Measurements from ENCODE around the gene ZYG11B.
A peak's percentile ranks its signal among the peaks of the same experiment; 100 is the strongest.
"Not testable (repeated sequence)": the region's sequence is repeated elsewhere in the genome, so short reads cannot be mapped to it uniquely, and the experiment has no call there.

Gene ZYG11B

DNA sequence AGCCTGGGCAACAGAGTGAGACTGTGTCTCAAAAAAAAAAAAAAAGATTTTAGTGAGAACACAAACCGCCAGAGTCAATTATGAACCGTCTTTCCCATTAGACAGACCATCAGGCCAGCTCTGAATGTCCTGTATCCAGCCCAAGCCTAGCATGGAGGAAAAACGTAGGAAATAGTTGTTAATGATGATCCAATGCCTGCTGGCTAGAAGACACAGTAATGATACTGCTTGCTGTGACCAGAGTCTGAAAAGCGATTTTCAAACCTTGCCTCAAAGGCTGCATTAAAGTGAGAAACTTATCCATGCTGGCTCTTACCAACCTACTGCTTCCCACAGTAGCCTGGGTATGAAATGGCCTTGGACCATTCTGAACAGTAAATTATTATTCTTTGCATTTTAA is 45.1 kb upstream of the ZYG11B start:
- DNase-seq = no peak
- H3K36me3 Mint-ChIP-seq (ENCODE audit: low read depth) = peaks cover 8% of the 10 kb centered on the region
- no peak overlapping the region for H3K27ac Mint-ChIP-seq
- H3K4me1 Mint-ChIP-seq = peaks cover 10% of the 10 kb centered on the region
- H3K4me3 Mint-ChIP-seq = no peak overlapping the region
- TF ChIP-seq, protein P1, sequence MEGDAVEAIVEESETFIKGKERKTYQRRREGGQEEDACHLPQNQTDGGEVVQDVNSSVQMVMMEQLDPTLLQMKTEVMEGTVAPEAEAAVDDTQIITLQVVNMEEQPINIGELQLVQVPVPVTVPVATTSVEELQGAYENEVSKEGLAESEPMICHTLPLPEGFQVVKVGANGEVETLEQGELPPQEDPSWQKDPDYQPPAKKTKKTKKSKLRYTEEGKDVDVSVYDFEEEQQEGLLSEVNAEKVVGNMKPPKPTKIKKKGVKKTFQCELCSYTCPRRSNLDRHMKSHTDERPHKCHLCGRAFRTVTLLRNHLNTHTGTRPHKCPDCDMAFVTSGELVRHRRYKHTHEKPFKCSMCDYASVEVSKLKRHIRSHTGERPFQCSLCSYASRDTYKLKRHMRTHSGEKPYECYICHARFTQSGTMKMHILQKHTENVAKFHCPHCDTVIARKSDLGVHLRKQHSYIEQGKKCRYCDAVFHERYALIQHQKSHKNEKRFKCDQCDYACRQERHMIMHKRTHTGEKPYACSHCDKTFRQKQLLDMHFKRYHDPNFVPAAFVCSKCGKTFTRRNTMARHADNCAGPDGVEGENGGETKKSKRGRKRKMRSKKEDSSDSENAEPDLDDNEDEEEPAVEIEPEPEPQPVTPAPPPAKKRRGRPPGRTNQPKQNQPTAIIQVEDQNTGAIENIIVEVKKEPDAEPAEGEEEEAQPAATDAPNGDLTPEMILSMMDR (IDR thresholded peaks at IDR 0.05) = no peak
- H3K27me3 Mint-ChIP-seq (ENCODE audit: low read depth, poor library complexity) = peaks cover 3% of the 10 kb centered on the region
- H3K9me3 Mint-ChIP-seq = no peaks in the 10 kb centered on the region

GRCh38 chr1:52683367-52683940 is 42.8 kb upstream of the ZYG11B start:
- Mint-ChIP-seq H3K27me3 (ENCODE audit: low read depth, poor library complexity) (peaks cover 3% of the 10 kb centered on the region), H3K4me3 (no peak overlapping the region), H3K4me1 (peaks cover 12% of the 10 kb centered on the region), H3K27ac (no peak overlapping the region), H3K9me3 (no peaks in the 10 kb centered on the region), H3K36me3 (ENCODE audit: low read depth) (peaks cover 22% of the 10 kb centered on the region)
- TF ChIP-seq, protein P1 (IDR thresholded peaks at IDR 0.05) = no peak
- DNase-seq = no peak

- DNase-seq = no peak
- TF ChIP-seq, protein P1 (IDR thresholded peaks at IDR 0.05) = no peak
- H3K9me3 Mint-ChIP-seq = no peaks in the 10 kb centered on the region
- H3K4me1 Mint-ChIP-seq = peaks cover 8% of the 10 kb centered on the region
- no peak overlapping the region for H3K4me3 Mint-ChIP-seq
- H3K27ac Mint-ChIP-seq = no peak overlapping the region
- peaks cover 3% of the 10 kb centered on the region for H3K27me3 Mint-ChIP-seq (ENCODE audit: low read depth, poor library complexity)
- H3K36me3 Mint-ChIP-seq (ENCODE audit: low read depth) = peaks cover 27% of the 10 kb centered on the region
Measured at GRCh38 chr1:52684545-52684944, 41.7 kb upstream of the ZYG11B start.

GRCh38 chr1:52686261-52686751 is 39.9 kb upstream of the ZYG11B start:
- not testable (repeated sequence) for H3K9me3 Mint-ChIP-seq; H3K27me3 Mint-ChIP-seq (ENCODE audit: low read depth, poor library complexity); H3K27ac Mint-ChIP-seq; H3K4me3 Mint-ChIP-seq; H3K4me1 Mint-ChIP-seq
- TF ChIP-seq, protein P1 (IDR thresholded peaks at IDR 0.05) = peak; percentile 88
- H3K36me3 Mint-ChIP-seq (ENCODE audit: low read depth) = peaks cover 33% of the 10 kb centered on the region
- DNase-seq = peak; percentile 74

DNA sequence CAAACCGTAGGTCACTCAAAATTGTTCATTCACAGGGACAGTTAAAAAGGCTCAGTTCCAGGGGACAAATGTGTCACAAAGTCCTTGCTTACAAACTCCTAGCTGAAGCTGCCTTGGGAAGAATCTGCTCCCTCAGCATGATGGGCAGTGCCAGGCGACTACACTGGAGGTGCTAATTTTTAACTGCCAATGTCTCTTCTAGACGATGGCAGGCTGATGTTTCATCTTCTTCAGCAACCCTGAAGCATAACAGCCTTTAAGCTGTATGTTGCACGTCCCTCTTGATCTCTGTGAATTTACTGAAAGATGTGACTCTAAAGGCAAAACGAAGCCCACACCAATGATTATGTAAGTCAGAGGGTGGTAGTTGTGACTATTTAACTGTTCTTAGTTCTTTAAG is 39.4 kb upstream of the ZYG11B start:
- H3K4me3 Mint-ChIP-seq = no peak overlapping the region
- no peaks in the 10 kb centered on the region for H3K27me3 Mint-ChIP-seq (ENCODE audit: low read depth, poor library complexity)
- peaks cover 5% of the 10 kb centered on the region for H3K4me1 Mint-ChIP-seq
- TF ChIP-seq, protein P1 (IDR thresholded peaks at IDR 0.05) = no peak
- H3K27ac Mint-ChIP-seq = no peak overlapping the region
- no peak for DNase-seq
- peaks cover 37% of the 10 kb centered on the region for H3K36me3 Mint-ChIP-seq (ENCODE audit: low read depth)
- no peaks in the 10 kb centered on the region for H3K9me3 Mint-ChIP-seq

- DNase-seq = no peak
- Mint-ChIP-seq H3K36me3 (ENCODE audit: low read depth) (peaks cover 63% of the 10 kb centered on the region), H3K4me1 (no peaks in the 10 kb centered on the region), H3K27me3 (ENCODE audit: low read depth, poor library complexity) (no peaks in the 10 kb centered on the region), H3K4me3 (no peak overlapping the region), H3K27ac (no peak overlapping the region), H3K9me3 (no peaks in the 10 kb centered on the region)
- TF ChIP-seq, protein P1 (IDR thresholded peaks at IDR 0.05) = no peak
Measured at GRCh38 chr1:52691821-52692220, 34.4 kb upstream of the ZYG11B start.
